Fibroblast of the aortic adventitia (primary cell): ENCODE measurements around the gene PHACTR1. TPM values are rescaled to one million over a fixed set of nuclear protein-coding genes. Genes with fewer than 3 reads are reported as not detected.

Experiments used
- DNase-seq: peaks from one replicate; pipeline ENCODE4 v3.0.0-alpha.2; 2010; ENCODE audit warnings: low read depth
- H3K4me3 ChIP-seq: 2 replicates; pipeline ENCODE4 v1.5.1; 2011; ENCODE audit warnings: low read depth, mild to moderate bottlenecking, control low read depth, low read length, moderate library complexity
- CTCF ChIP-seq: IDR thresholded peaks from 2 replicates; pipeline ENCODE4 v1.5.1; 2011; ENCODE audit warnings: mild to moderate bottlenecking, low read length, control low read depth, inconsistent platforms; ENCODE audit not compliant: insufficient read depth
- total RNA-seq: library from RNA; depleted of rRNA; stranded (reverse); fragments of >200 nt; gene quantifications from 2 replicates; pipeline ENCODE4 v1.2.3, GENCODE V29; 2012; ENCODE audit warnings: low replicate concordance

Gene PHACTR1
- total RNA-seq, 1 donor: 0.99 TPM

DNA sequence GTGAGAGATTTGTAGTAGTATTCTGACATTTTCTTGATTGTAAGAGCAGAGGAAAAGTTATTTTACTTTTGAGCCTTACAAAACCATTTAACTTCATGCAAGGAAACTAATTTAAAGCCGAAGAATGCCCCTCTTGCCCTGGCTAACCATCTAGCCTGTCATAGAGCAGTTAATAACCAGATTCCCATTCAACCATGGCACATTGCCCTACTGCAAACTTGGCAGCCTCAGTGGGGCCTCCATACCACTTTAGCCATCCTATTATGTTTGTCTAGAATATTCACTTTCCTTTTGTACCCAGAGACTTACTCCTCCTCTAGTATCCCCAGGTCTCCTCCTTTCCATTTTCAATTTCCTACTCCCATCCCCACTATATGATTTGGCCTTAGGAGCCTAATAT is 380.9 kb downstream of the PHACTR1 start:
- H3K4me3 ChIP-seq: no peak overlapping the region
- no peak for DNase-seq
- TF ChIP-seq CTCF: no peak

DNA sequence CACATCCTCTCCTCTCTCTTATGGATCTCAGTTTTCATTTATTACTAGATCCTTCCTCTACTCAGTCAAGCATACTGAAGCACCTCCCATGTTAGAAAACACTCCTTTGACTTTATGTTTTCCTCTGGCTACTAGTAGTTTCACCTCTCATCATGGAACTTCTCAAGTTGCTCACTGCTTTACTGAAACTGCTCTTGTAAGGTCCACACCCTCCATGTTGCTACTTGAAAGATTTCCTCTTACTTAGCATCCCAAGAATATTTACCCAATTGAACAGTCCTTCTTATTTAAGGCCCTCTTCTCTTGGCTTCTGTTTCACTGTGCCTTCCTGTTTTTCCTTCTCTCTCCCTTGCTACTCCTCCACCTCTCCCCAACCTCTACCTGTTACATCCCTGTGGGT is 381.4 kb downstream of the PHACTR1 start:
- DNase-seq: no peak
- H3K4me3 ChIP-seq: no peak overlapping the region
- no peak for TF ChIP-seq CTCF

DNA sequence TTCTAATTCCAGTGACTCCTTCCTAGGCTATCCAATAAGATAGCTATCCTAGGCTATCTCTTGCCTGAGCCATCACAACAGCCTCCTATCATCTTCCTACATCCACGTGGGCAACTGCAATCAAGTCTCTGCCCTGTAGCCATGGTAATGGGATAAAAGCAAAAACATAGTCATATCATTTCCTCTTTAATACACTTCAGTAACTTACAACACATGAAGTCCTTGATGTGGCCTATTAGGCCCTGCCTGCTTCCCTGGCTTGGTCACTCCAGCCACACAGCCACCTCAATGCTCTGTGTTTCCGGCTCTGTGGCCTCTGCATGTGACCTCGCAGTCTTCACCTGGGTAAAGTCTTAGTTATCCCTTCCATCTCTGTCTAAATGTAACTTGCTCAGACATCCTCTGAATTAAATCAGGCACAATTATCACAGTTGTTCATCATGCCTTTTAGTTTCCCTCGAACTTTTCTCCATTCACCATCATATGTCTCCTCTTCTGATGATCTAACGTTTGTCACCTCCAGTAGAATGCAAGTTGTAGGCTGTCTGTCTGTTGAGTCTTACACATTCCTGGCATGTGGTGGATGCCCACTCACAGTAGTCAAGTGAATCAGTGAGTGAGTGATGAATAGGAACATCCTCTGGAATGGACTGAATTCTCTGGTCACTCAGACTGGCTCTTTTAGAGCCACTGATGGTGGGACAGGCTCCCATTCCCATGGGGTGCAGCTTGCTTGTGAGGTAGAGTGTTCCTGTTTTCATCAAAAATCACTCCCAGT is 382.4 kb downstream of the PHACTR1 start:
- no peak for DNase-seq

GRCh38 chr6:13099771-13100170 is 383.2 kb downstream of the PHACTR1 start:
- H3K4me3 ChIP-seq: no peak overlapping the region
- TF ChIP-seq CTCF: no peak

More for the DNA sequence above, 382.4 kb downstream of the PHACTR1 start:
- no peak overlapping the region for H3K4me3 ChIP-seq
- TF ChIP-seq CTCF: no peak

DNA sequence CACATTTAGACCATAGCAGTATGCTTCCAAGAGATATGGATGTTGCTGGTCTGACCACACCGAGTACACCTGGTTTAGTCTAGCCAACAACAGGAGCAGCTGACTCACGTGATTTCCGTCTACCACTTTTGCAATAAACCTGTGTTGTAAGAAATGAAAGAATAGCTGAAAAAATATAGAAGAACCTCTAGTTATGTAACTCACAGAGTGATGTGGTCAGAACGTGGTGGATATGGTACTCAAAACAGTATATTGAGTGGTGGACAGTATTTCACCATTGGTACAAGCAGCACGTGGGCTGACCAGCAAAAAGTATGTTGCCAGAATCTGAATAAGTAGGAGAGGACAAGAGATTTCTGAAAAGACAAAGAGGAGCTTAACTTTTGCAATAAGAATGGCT is 384.8 kb downstream of the PHACTR1 start:
- DNase-seq: no peak
- H3K4me3 ChIP-seq: no peak overlapping the region
- TF ChIP-seq CTCF: no peak

More at GRCh38 chr6:13099771-13100170, 383.2 kb downstream of the PHACTR1 start:
- DNase-seq: no peak

- DNase-seq: no peak
- H3K4me3 ChIP-seq: no peak overlapping the region
- TF ChIP-seq CTCF: no peak
These were observed 385.4 kb downstream of the PHACTR1 start for GRCh38 chr6:13101985-13102384.

GRCh38 chr6:13103169-13103568 is 386.6 kb downstream of the PHACTR1 start:
- TF ChIP-seq CTCF: no peak
- H3K4me3 ChIP-seq: no peak overlapping the region
- DNase-seq: no peak
